Transverse colon (tissue), 3 donors: ENCODE results near the gene CDK4.

ENCODE experiments used
- POLR2A ChIP-seq: fragments of 450-650 bp; IDR thresholded peaks from one replicate; pipeline ENCODE4 v1.6.1; 2016; ENCODE audit warnings: antibody characterized with exemption, mild to moderate bottlenecking, moderate library complexity
- TF ChIP-seq, protein P1 (sequence below), 5 experiments: fragments of 200-600 bp in 3 of 5; fragments of 450-650 bp in 2 of 5; sonication (generic) in 3 of 5; IDR thresholded peaks; 1 replicate in 2 of 5; 2 replicates in 3 of 5; pipeline ENCODE4 v1.5.1; 2016 to 2017; ENCODE audit warnings: antibody characterized with exemption in 5 of 5, inconsistent platforms in 3 of 5, mild to moderate bottlenecking in 2 of 5, moderate library complexity in 1 of 5

DNA sequence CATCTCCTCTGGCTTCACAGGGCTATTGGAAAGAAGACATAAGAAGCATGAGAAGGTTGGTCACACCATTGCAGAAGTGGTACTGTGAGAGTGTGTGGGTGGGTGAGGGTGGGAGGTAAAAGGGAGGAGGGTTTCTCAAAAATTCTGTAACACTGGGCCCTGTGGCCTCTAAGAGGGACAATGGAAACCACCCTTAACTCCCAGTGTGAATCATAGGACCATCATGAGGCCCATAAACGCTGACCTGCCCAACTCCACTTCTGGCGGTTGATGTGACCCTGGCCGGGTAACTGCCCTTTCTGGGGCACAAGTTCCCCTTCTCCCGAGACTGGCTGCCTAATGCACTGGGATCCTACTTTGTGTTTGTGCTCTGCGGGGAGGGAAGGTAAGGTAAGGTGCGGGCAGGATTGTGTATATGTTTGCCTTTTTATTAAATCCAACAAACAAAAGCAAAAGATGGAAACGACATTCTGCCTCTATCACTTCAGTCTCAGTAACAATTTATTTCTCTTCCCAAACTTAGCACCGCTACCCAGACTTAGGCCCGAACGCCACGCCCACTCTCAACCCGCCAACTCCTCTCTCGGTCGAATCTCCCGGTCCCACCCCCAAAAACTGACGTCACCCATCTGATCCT lies 19.2 kb upstream of the CDK4 start:
- TF ChIP-seq, protein P1, sequence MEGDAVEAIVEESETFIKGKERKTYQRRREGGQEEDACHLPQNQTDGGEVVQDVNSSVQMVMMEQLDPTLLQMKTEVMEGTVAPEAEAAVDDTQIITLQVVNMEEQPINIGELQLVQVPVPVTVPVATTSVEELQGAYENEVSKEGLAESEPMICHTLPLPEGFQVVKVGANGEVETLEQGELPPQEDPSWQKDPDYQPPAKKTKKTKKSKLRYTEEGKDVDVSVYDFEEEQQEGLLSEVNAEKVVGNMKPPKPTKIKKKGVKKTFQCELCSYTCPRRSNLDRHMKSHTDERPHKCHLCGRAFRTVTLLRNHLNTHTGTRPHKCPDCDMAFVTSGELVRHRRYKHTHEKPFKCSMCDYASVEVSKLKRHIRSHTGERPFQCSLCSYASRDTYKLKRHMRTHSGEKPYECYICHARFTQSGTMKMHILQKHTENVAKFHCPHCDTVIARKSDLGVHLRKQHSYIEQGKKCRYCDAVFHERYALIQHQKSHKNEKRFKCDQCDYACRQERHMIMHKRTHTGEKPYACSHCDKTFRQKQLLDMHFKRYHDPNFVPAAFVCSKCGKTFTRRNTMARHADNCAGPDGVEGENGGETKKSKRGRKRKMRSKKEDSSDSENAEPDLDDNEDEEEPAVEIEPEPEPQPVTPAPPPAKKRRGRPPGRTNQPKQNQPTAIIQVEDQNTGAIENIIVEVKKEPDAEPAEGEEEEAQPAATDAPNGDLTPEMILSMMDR (IDR thresholded peaks at IDR 0.05) = no peak
- TF ChIP-seq POLR2A = no peak
